AG09309 (cell line): ENCODE measurements around the gene SEC14L2.

Experiments
- DNase-seq: peaks from one replicate; pipeline ENCODE4 v3.0.0-alpha.2; 2010; ENCODE audit warnings: low read depth
- H3K4me3 ChIP-seq: 2 replicates; pipeline ENCODE4 v1.5.1; 2011; ENCODE audit warnings: mild to moderate bottlenecking, low read depth, low read length, moderate library complexity; ENCODE audit not compliant: control insufficient read depth
- CTCF ChIP-seq: IDR thresholded peaks from 2 replicates; pipeline ENCODE4 v1.5.1; 2011; ENCODE audit warnings: mild to moderate bottlenecking, low read depth, low read length, inconsistent platforms; ENCODE audit not compliant: insufficient read depth, control insufficient read depth; ENCODE audit errors: missing control alignments

The SEC14L2 gene

GRCh38 chr22:30396871-30397655 is at the start of gene SEC14L2:
SEC14L2 (plus strand) TSS chr22:30397018; CDS start chr22:30397117, 99 bp downstream.
- DNase-seq: no peak
- H3K4me3 ChIP-seq: peak within 1 kb of the TSS; percentile 84
- no peak for TF ChIP-seq CTCF

- no peak for TF ChIP-seq CTCF
- DNase-seq: no peak
- no peak overlapping the region for H3K4me3 ChIP-seq
Observed at GRCh38 chr22:30347255-30347892, 49.4 kb upstream of the SEC14L2 start.

GRCh38 chr22:30348404-30348803 is 48.4 kb upstream of the SEC14L2 start:
- no peak for DNase-seq
- no peak overlapping the region for H3K4me3 ChIP-seq
- TF ChIP-seq CTCF: no peak

GRCh38 chr22:30348809-30349208 is 48.0 kb upstream of the SEC14L2 start:
- no peak for TF ChIP-seq CTCF
- H3K4me3 ChIP-seq: no peak overlapping the region
- DNase-seq: peak; percentile 21

- no peak overlapping the region for H3K4me3 ChIP-seq
- no peak for DNase-seq
- TF ChIP-seq CTCF: no peak
Observed at GRCh38 chr22:30351226-30351625, 45.6 kb upstream of the SEC14L2 start.

GRCh38 chr22:30354644-30355043 is 42.2 kb upstream of the SEC14L2 start:
- TF ChIP-seq CTCF: no peak
- no peak for DNase-seq
- H3K4me3 ChIP-seq: no peak overlapping the region
